Muscle layer of colon (tissue), 2 donors: Measurements from ENCODE around the gene ANK2.

ENCODE experiments used
- H3K27ac ChIP-seq: one replicate; pipeline ENCODE4 v1.7.0; 2013; ENCODE audit warnings: low read depth, mild to moderate bottlenecking, low read length, moderate library complexity
- H3K27me3 ChIP-seq, 2 donors: one replicate each; pipeline ENCODE4 v1.7.0; 2013; ENCODE audit warnings: low read length in 2 of 2, mild to moderate bottlenecking in 2 of 2; ENCODE audit not compliant: insufficient read depth in 2 of 2, control insufficient read depth in 1 of 2
- H3K36me3 ChIP-seq: one replicate; pipeline ENCODE4 v1.7.0; 2013; ENCODE audit warnings: mild to moderate bottlenecking, low read length; ENCODE audit not compliant: insufficient read depth
- H3K4me1 ChIP-seq: one replicate; pipeline ENCODE4 v1.7.0; 2013; ENCODE audit warnings: mild to moderate bottlenecking, low read length; ENCODE audit not compliant: insufficient read depth
- H3K4me3 ChIP-seq, 2 donors: one replicate each; pipeline ENCODE4 v1.7.0; 2013; ENCODE audit warnings: low read length in 2 of 2, low read depth in 1 of 2, mild to moderate bottlenecking in 1 of 2, moderate library complexity in 1 of 2
- H3K9ac ChIP-seq: one replicate; pipeline ENCODE4 v1.7.0; 2013; ENCODE audit warnings: low read length
- H3K9me3 ChIP-seq: one replicate; pipeline ENCODE4 v1.7.0; 2013; ENCODE audit warnings: mild to moderate bottlenecking, low read length
- donor health status: abdominal sarcoma.
- donor health status: Adenocarcinoma of cecum.

ANK2 gene

GRCh38 chr4:113016377-113016776, 33.1 kb upstream of the ANK2 start:
- Histone ChIP-seq H3K27ac (no peak overlapping the region), H3K36me3 (no peaks in the 10 kb centered on the region), H3K9me3 (no peaks in the 10 kb centered on the region), H3K9ac (no peak overlapping the region), H3K27me3 (no peaks in the 10 kb centered on the region), H3K4me1 (no peaks in the 10 kb centered on the region), H3K4me3 (no peak overlapping the region)

GRCh38 chr4:113020966-113021365, 28.5 kb upstream of the ANK2 start:
- H3K27me3 ChIP-seq, result no peaks in the 10 kb centered on the region
- no peak overlapping the region for H3K27ac ChIP-seq
- H3K4me3 ChIP-seq, result no peak overlapping the region
- H3K9me3 ChIP-seq, result no peaks in the 10 kb centered on the region
- no peaks in the 10 kb centered on the region for H3K36me3 ChIP-seq
- no peaks in the 10 kb centered on the region for H3K4me1 ChIP-seq
- H3K9ac ChIP-seq, result no peak overlapping the region

DNA sequence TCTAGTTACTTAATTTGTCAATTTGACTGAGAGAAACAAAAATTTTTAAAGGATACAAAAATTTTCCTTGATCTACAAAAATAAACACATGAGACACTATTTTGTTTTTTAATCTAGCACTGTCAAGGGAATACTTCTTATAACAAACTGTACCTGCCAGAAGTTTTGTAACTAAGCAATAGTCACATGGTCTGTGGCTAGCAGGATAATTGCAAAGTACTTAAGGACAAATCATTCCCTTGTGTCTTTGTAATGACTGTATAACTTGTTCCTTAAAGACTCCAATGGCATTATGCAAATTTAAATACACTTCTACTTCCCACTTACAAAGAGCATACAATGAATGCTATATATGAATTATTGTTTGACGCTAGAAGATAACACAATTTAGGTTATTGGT, 25.1 kb upstream of the ANK2 start:
- Histone ChIP-seq H3K36me3 (no peaks in the 10 kb centered on the region), H3K9me3 (no peaks in the 10 kb centered on the region), H3K4me1 (no peaks in the 10 kb centered on the region), H3K27me3 (no peaks in the 10 kb centered on the region), H3K4me3 (no peak overlapping the region), H3K9ac (no peak overlapping the region), H3K27ac (no peak overlapping the region)

DNA sequence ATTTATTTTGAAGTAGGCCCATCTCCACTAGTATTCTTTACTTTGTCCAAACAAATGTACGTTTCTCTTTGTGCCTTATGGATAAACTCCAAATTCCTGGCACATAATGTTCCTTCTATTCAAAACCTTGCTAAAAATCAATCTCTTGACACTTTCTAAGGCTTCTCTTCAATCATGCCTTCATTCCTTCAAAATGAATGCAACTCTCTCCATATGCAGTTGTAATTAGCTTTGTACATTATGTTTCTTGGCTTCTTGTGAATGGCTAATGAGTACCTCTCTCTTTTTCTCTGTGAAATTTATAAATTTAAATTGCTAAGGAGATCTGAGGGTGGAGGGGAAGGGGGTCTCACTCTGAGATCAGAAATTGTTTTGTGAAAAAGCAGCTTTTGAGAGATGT, 24.0 kb upstream of the ANK2 start:
- no peaks in the 10 kb centered on the region for H3K36me3 ChIP-seq
- H3K9me3 ChIP-seq, result no peaks in the 10 kb centered on the region
- no peak overlapping the region for H3K9ac ChIP-seq
- H3K27me3 ChIP-seq, result no peaks in the 10 kb centered on the region
- no peak overlapping the region for H3K4me3 ChIP-seq
- no peak overlapping the region for H3K27ac ChIP-seq
- no peaks in the 10 kb centered on the region for H3K4me1 ChIP-seq

DNA sequence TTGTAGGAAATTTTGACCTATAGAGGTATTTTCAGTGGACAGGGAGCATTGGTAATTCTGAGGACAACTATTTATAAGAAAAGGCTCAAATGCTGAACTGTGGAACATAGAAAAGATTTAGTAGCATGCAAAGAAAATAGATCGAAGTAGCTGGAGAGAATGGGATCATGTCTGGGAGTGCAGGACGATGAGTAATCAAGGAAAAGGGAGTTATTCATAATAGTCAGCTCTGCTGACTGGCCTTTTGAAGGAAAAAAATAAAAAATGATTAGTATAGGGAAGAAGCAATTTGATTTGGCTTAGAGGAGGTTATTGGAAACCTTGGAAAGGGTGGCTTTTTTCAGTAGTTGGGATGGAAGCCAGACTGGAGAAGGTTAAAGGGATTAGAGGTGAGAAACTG, 22.9 kb upstream of the ANK2 start:
- Histone ChIP-seq H3K27ac (no peak overlapping the region), H3K4me1 (no peaks in the 10 kb centered on the region), H3K36me3 (no peaks in the 10 kb centered on the region), H3K27me3 (no peaks in the 10 kb centered on the region), H3K9ac (no peak overlapping the region), H3K9me3 (no peaks in the 10 kb centered on the region), H3K4me3 (no peak overlapping the region)

DNA sequence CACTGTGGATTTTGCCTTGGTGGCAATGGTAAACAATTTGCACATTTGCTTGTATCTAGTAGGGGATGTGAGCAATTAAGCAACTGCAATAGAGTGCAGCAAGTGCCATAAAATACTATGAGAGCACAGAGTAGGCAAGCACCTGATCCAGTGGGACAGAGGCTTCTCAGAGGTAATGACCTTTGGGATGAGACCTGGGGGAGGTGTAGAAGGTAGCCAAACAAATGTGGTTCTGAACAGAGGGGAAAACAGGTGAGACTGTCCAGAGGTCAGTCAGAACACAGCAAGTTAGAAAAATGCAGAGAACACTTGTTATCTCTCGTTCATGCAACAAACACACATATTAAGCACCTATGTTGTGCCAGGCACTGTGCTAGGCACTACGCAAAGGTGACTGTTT, 21.4 kb upstream of the ANK2 start:
- H3K27me3 ChIP-seq, result no peaks in the 10 kb centered on the region
- H3K9me3 ChIP-seq, result no peaks in the 10 kb centered on the region
- H3K4me1 ChIP-seq, result no peaks in the 10 kb centered on the region
- no peaks in the 10 kb centered on the region for H3K36me3 ChIP-seq
- H3K4me3 ChIP-seq, result no peak overlapping the region
- no peak overlapping the region for H3K27ac ChIP-seq
- no peak overlapping the region for H3K9ac ChIP-seq

DNA sequence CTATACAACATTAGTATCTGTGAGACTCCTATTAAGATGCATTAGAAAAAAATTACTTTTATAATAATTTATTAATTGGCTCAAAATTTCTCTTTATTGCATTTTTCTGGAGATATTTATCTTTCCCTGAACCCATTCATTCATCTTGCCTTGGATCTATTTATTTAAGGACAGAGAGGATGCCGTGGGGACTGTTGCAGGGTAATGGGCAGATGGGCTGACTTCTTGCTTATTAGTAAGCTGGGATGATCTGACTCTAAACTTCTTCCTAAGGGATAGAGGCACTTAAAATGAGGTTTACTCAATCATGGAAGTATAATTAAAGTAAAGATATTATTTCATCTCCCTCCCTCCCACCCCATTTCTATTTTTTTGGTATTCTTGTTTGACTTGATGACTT, 18.2 kb upstream of the ANK2 start:
- Histone ChIP-seq H3K4me1 (no peaks in the 10 kb centered on the region), H3K27me3 (no peaks in the 10 kb centered on the region)

DNA sequence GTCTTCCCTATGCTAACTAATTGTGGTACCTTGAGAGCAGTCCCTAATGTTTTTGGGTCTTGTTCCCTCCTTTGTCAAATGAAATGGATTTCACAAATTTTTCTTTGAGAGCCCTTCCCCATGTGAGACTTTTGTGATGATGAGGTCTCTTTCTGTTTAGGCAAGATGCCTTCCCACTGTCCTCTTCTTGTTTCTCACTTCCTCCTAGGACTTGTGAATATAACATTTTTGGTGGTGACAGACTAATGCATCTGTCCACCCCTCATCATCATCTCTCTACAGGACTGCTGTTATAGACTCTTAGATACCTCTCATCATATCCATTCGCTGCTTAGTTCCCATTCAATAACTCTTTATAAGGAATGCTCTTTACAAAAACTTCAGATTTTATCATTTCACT, 8.7 kb upstream of the ANK2 start:
- Histone ChIP-seq H3K27ac (no peak overlapping the region), H3K27me3 (no peaks in the 10 kb centered on the region), H3K36me3 (no peaks in the 10 kb centered on the region), H3K9me3 (no peaks in the 10 kb centered on the region), H3K9ac (no peak overlapping the region), H3K4me3 (no peak overlapping the region), H3K4me1 (no peaks in the 10 kb centered on the region)

More for the DNA sequence above, 18.2 kb upstream of the ANK2 start:
- Histone ChIP-seq H3K36me3 (no peaks in the 10 kb centered on the region), H3K4me3 (no peak overlapping the region), H3K9ac (no peak overlapping the region), H3K9me3 (no peaks in the 10 kb centered on the region), H3K27ac (no peak overlapping the region)

DNA sequence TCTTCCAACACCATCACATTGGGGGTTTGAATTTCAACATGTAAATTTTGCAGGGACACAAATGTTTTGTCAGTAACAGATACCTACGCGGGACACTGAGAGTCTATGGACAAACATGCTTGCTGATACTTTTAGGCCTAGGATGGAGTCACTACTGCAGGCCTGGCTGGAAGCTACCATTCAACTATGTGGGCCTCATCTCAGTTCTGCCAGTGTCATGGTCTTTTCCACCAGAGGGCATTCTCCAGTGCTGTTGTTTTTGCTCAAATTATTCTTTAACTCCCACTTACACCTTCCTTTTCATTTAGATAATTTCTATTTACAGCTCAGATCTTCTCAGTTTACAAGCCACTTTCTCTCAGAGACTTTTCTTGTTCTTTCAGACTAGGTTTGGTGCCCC, 7.0 kb upstream of the ANK2 start:
- Histone ChIP-seq H3K36me3 (no peaks in the 10 kb centered on the region), H3K27ac (no peak overlapping the region), H3K9ac (no peak overlapping the region), H3K9me3 (no peaks in the 10 kb centered on the region), H3K4me3 (no peak overlapping the region), H3K4me1 (no peaks in the 10 kb centered on the region), H3K27me3 (no peaks in the 10 kb centered on the region)

DNA sequence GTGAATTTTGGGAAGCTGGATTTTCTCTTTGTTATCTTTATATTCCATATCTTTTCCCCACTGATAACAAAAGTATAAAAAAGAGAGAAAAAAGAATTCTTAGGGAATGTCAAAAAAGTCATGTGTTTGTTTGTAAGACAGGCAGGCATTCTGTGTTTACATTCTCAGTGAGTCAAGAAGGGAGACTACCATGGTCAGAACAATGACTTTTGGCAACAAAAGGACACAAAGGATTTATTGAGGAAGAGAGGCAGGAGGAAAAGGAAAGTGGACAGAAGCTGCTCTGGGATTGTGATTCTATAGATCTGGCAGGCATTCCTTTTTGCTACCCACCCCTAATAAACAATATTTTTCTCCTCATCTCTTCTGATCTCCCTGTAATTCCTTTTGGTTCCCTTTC, 5.9 kb upstream of the ANK2 start:
- Histone ChIP-seq H3K27ac (no peak overlapping the region), H3K9me3 (no peaks in the 10 kb centered on the region), H3K27me3 (no peaks in the 10 kb centered on the region), H3K4me1 (no peaks in the 10 kb centered on the region), H3K9ac (no peak overlapping the region), H3K36me3 (no peaks in the 10 kb centered on the region), H3K4me3 (no peak overlapping the region)

GRCh38 chr4:113050371-113050755, 910 bp downstream of the ANK2 start:
- Histone ChIP-seq H3K27ac (no peak overlapping the region), H3K4me3 (peak overlapping the region in 1 of 2 donors; percentile 50), H3K9me3 (no peaks in the 10 kb centered on the region), H3K9ac (no peak overlapping the region), H3K27me3 (no peaks in the 10 kb centered on the region), H3K36me3 (no peaks in the 10 kb centered on the region), H3K4me1 (peaks cover 8% of the 10 kb centered on the region)

- H3K4me1 ChIP-seq, result peaks cover 8% of the 10 kb centered on the region
- no peaks in the 10 kb centered on the region for H3K27me3 ChIP-seq
- no peak overlapping the region for H3K9ac ChIP-seq
- H3K27ac ChIP-seq, result no peak overlapping the region
- no peaks in the 10 kb centered on the region for H3K9me3 ChIP-seq
- no peak overlapping the region for H3K4me3 ChIP-seq
- no peaks in the 10 kb centered on the region for H3K36me3 ChIP-seq
Measured at GRCh38 chr4:113050837-113051236, 1.4 kb downstream of the ANK2 start.
